GM18499 (cell line): ENCODE measurements around the gene SH3PXD2A.
"Not testable (repeated sequence)": the region's sequence is repeated elsewhere in the genome, so short reads cannot be mapped to it uniquely, and the experiment has no call there.

Experiments
- ATAC-seq: cut with Tn5 transposase; IDR thresholded peaks from one replicate; pipeline ENCODE4 v1.9.1; 2021; ENCODE audit warnings: moderate number of reproducible peaks; ENCODE audit not compliant: insufficient read depth, unreplicated experiment

SH3PXD2A gene

DNA sequence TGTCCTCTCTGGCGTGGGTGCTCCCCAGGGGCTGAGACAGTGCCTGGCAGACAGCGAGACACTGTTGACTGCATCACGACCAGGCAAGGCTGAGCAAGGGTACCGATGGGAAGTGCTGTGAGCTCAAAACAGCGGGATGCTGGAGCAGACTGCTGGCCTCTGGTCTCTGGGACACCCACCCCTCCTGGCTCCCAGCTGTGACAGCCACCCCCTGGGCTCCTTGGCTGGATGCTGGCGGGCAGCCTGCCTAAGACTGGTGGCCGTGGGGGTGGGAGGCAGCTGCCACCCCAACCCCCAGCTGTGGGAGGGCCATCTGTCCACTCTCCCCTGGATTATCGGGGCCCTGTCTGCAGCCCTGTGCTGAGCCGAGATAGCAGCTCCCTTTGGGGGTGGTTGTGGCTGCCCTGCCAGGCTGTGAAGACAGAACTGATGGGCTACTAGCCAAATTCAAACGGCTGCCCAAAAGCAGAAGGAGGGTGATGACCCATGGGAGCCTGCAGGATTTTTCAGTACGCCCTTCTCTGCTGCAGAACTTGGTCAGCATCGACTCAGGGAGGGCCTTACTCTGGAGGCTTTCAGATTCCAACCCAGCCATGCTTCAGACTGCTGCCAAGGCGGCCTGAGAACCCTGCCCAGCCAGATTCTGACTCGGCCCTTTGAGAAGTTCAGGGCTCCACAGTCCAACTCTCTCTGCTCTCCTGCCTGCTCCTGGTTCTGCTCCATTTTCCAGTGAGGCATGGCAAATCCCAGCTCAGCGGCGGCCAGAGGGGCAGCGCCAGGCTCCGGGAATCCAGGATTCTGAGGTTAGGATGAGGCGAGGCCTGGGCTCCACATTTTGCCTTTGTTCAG, 236.6 kb downstream of the SH3PXD2A start:
- ATAC-seq, result no peak

DNA sequence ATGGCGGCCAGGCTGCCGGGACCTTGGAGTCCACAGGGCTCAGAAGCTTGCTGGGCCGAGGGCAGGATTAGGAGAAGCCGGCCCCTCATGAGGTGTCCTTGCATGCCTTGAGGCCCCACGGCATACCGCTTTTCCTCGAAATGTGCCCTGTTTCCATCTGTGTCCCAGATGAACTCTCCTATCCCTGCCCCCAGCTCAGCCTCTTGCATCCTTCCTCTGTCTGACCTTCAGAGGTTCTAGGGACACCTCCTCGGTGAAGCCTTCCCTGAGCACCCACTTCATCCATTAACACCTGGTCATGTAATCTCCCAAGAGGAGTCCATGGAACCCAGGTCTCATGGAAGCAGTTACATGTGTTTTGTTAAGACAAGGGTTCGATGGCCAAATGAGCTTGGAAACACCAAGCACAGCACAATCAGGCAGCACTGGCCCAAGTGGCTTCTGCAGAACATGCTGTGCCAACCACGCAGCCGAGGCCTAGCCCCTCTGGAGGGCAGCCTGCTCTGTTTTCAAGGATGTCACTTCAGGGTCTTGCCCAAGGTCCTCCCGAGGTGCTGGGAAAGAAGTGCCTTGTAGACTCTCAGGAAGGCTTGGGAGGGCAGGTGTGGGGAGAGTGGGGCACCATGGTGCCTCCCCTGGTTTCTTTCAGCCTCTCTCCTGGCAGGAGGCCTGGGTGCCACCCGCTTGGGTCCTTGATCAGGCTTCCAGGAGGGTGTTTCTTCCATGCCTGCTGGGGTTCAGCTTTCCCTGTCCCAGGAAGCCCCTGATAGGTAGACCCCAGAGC, 237.6 kb downstream of the SH3PXD2A start:
- no peak for ATAC-seq

- ATAC-seq, result no peak
Measured at GRCh38 chr10:103616705-103617601, 238.4 kb downstream of the SH3PXD2A start.

- no peak for ATAC-seq
Measured at GRCh38 chr10:103614306-103615158, 240.8 kb downstream of the SH3PXD2A start.

- ATAC-seq, result no peak
Measured at GRCh38 chr10:103613616-103614015, 241.8 kb downstream of the SH3PXD2A start.

GRCh38 chr10:103612462-103613365, 242.7 kb downstream of the SH3PXD2A start:
- ATAC-seq, result no peak

DNA sequence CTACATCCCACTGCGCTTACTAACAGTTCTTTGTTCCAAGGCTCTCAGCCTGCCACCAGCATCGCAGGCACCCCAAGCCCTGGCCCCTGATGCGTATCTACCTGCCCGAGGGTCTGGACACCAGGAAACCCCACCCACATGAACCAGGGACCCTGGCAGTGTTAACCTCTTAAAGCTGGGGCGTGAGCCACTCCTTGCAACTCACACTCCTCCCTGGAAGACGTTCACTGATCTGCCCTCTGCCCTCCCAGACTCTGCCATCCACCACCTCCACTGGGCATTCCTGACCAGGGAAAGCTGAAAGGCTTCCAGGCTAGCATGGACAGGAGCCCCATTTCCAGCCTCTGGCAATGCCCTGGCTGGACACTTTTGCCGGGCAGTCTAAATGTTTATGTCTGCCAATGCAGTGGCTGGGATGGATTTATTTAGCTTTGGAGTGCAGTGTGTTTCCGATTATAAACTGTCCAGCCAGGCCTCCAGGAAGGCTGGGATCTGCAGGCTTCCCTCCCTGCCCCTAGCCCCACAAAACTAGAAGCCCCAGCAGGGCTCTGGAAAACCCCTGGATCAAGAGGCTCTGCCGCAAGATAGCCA, 244.4 kb downstream of the SH3PXD2A start:
- ATAC-seq, result no peak

DNA sequence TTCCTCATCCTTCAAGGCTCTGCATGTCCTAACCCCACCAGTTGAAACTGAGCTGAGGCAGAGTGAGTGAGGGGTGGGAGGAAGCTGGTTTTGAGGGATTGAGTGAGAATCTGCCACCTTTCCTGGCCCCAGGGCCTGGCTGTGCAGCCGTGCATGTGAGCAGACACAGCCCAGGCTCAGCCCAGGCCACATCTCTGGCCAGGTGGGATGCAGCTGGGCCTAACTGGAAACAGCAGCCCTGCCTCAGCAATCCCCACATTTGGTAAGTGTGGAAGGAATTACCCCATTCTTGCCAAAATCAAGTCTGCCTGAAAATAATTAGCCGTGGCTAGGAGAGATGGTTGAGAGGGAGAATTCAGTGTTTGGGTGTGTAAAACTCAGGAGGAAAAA, 245.3 kb downstream of the SH3PXD2A start:
- no peak for ATAC-seq

- ATAC-seq, result no peak
Measured at GRCh38 chr10:103609231-103610082, 245.9 kb downstream of the SH3PXD2A start.

DNA sequence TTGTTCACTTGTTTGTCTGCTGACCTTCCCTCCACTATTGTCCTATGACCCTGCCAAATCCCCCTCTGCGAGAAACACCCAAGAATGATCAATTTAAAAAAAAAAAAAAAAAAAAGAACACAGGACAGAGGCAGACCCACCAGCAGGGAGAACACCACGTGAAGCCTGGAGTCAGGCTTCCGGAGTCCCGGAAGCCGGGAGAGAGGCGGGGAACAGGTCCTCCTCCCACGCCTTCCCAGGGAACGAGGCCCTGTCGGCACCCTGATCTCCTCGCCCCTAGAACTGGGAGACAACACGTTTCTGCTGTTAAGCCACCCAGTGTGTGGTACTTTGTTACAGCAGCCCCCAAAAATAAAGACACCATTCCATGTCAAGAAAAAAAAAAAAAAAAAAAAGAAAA, 247.3 kb downstream of the SH3PXD2A start:
- ATAC-seq, result not testable (repeated sequence)

DNA sequence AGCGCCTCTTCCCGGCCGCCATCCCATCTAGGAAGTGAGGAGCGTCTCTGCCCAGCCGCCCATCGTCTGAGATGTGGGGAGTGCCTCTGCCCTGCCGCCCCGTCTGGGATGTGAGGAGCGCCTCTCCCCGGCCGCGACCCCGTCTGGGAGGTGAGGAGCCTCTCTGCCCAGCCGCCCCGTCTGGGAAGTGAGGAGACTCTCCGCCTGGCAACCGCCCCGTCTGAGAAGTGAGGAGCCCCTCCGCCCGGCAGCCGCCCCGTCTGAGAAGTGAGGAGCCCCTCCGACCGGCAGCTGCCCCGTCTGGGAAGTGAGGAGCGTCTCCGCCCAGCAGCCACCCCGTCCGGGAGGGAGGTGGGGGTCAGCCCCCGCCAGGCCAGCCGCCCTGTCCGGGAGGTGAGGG, 248.3 kb downstream of the SH3PXD2A start:
- not testable (repeated sequence) for ATAC-seq

DNA sequence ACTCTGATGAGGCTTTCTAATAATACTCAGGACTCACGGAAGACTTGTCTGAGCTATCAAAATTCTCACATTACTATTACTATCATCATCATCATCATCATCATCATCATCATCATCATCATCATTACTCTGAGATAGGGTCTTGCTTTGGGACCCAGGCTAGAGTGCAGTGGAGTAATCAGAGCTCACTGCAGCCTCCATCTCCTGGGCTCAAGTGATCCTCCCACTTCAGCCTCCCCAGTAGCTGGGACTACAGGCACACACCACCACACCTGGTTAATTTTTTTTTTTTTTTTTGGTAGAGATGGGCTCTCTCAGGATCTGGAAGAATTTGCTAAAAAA, 249.3 kb downstream of the SH3PXD2A start:
- not testable (repeated sequence) for ATAC-seq

- no peak for ATAC-seq
Measured at GRCh38 chr10:103605359-103606096, 249.8 kb downstream of the SH3PXD2A start.

DNA sequence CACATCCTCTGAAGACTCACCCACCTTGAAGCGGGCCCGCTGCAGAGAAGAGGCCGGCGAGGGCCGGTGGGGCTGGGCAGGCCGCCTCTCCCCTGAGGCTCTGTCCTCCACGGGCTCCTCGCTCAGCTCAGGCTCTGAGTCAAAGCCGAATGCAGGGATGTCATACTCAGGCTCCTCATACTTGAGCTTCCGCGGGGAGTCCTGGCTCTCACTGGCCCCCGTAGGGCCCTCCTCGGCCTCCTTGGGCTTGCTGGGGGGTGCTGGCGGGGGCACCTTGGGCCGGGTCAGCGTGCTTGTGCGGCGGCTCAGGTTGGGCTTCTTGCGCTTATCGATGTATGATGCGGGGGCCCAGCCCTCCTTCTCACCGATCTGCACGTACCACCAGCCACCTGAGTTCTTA, 252.0 kb downstream of the SH3PXD2A start:
- ATAC-seq, result no peak

DNA sequence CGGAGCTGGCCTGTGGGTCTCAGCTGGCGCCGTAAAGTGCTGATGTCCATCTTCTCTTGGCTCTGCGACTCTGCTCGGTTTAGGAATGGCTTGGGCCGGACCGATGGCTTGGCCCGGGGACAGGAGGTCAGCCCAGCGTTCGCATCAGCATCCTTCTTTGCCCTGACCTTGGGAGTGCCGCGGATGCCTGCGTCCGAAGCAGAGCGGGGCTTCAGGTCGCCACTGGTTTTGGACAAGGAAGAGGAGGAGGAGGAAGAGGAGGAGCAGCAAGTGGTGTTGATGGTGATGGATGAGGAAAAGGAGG, 252.6 kb downstream of the SH3PXD2A start:
- ATAC-seq, result no peak

- ATAC-seq, result no peak
Measured at GRCh38 chr10:103602028-103602851, 253.1 kb downstream of the SH3PXD2A start.
